ENCODE results near the gene FSTL4. TPM values are rescaled to one million over a fixed set of nuclear protein-coding genes. Genes with fewer than 3 reads are reported as not detected.

Gene FSTL4
- total RNA-seq, 1 experiment from 2014 or later, result not detected

DNA sequence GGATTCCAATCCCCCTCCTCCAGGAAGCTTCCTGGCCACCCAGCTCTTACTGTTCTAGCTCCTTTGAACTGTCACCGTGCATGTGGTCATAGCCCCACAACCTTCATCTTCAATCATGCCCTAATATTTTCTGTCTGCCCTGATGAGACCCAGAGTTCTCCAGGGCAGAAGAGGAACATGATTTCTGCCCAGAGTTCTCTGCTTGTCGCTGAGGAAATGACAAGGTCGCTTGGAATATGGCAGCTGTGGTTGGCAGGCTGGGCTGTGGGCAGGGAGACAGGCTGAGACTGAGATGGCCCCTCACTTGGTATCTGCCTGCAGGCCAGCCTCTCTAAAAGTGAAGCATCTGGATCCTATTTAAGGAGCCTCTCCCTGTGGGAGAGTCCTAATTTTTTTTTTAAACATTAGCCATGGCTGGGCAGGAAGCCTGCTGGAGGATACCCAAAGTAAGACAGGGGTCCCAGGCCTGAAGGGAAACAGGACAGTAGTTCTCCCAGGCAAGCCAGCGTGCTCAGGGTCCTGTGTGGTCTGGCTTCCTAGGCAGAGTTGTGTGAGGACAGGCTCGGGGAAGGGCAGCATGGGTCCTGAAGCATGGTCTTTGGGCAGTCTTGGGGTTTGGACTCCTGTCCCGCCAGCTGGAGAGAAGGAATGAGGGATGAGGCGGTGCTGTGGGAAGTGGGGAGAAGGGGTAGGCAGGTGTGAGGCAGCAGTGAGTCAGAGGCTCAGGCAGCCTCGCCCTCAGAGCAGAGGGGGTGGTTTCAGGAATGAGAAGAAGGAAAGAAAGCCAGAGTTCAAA is 242.1 kb downstream of the FSTL4 start:
- Histone ChIP-seq H2AFZ (ENCODE audit: low read length) (no peak overlapping the region), H3K27ac (ENCODE audit: low read length) (no peak overlapping the region), H3K27me3 (ENCODE audit: low read length) (no peaks in the 10 kb centered on the region), H3K9ac (ENCODE audit: low read length) (no peak overlapping the region), H3K79me2 (ENCODE audit: low read length) (no peaks in the 10 kb centered on the region), H3K4me2 (ENCODE audit: low read depth, low read length, poor library complexity, severe bottlenecking) (no peak overlapping the region), H3K4me3 (ENCODE audit: low read length) (no peak overlapping the region), H3K9me3 (ENCODE audit: low read length) (no peaks in the 10 kb centered on the region), H3K4me1 (ENCODE audit: low read length) (no peaks in the 10 kb centered on the region), H3K36me3 (ENCODE audit: insufficient read depth, low read length) (no peaks in the 10 kb centered on the region), H3K9me2 (replicated peaks; ENCODE audit: insufficient read depth, low read length) (no peaks in the 10 kb centered on the region), H4K20me1 (ENCODE audit: insufficient read depth, low read depth, low read length) (no peaks in the 10 kb centered on the region)
- DNase-seq, result no peak

DNA sequence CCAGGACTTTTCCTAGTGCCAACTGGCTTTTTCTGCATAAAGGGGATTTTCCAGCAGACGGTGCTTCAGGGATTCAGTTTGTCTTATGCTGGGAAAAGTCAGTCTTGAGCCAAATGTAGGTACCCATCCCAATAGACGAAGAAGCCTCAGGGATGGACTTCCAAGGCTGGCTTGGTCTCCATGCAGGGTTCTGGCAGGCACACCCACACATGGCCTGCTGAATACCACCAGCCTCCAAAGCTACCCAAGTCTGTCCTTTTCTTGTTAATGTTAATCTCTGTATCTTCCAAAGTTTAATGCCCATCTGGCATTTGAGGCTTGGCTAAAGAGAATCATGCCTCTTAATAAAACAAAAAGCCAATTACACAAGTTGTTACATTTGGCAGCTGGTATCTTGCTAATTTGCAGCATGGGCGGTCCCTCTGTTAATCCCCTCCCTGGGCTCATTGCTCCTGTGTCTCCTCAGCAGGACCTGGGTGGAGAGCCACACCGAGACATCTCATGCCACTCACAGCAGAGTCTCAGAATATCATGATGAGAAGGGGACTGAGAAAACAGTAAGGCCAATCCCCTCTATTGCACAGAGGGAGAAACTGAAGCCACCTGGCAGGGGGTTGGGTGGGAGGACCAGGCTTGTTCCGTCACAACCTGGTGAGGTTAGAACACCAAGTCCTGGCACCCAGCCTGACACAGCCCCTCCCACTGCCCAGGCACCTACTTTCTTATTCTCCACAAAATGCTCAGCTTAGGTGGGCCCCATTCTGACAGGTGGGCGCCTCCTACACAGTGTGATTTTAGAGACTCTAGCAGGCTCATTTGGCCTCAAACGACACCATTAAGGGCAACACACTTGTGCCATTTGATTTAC is 243.2 kb downstream of the FSTL4 start:
- no peaks in the 10 kb centered on the region for H3K9me2 ChIP-seq (replicated peaks; ENCODE audit: insufficient read depth, low read length)
- H3K27ac ChIP-seq (ENCODE audit: low read length), result no peak overlapping the region
- H4K20me1 ChIP-seq (ENCODE audit: insufficient read depth, low read depth, low read length), result no peaks in the 10 kb centered on the region
- H3K79me2 ChIP-seq (ENCODE audit: low read length), result no peaks in the 10 kb centered on the region
- no peaks in the 10 kb centered on the region for H3K27me3 ChIP-seq (ENCODE audit: low read length)
- no peak overlapping the region for H3K4me2 ChIP-seq (ENCODE audit: low read depth, low read length, poor library complexity, severe bottlenecking)
- no peaks in the 10 kb centered on the region for H3K9me3 ChIP-seq (ENCODE audit: low read length)
- DNase-seq, result no peak
- H3K4me1 ChIP-seq (ENCODE audit: low read length), result no peaks in the 10 kb centered on the region
- H3K9ac ChIP-seq (ENCODE audit: low read length), result no peak overlapping the region
- no peaks in the 10 kb centered on the region for H3K36me3 ChIP-seq (ENCODE audit: insufficient read depth, low read length)
- H3K4me3 ChIP-seq (ENCODE audit: low read length), result no peak overlapping the region
- no peak overlapping the region for H2AFZ ChIP-seq (ENCODE audit: low read length)

DNA sequence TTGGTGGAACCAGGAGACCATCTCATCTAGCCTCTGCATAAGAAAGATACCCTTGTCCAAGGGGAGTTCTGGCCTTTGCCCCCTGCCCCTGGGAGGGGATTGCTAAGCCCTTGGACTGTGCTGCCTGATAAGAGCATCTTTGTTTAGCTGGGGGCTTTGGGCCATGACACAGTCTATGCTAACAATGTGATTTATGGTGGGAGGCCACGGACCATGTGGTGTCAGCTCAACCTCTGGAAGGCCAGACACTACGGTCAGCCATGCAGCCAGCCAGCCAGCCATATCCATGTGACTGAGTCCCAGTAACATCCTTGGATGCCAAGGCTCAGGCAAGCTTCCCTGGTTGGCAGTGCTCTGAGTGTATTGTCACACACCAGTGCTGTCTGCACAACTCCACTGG is 244.4 kb downstream of the FSTL4 start:
- Histone ChIP-seq H3K4me3 (ENCODE audit: low read length) (no peak overlapping the region), H4K20me1 (ENCODE audit: insufficient read depth, low read depth, low read length) (no peaks in the 10 kb centered on the region), H3K4me1 (ENCODE audit: low read length) (no peaks in the 10 kb centered on the region), H3K36me3 (ENCODE audit: insufficient read depth, low read length) (no peaks in the 10 kb centered on the region), H3K27me3 (ENCODE audit: low read length) (no peaks in the 10 kb centered on the region), H3K4me2 (ENCODE audit: low read depth, low read length, poor library complexity, severe bottlenecking) (no peak overlapping the region), H3K9me3 (ENCODE audit: low read length) (no peaks in the 10 kb centered on the region), H3K27ac (ENCODE audit: low read length) (no peak overlapping the region), H3K79me2 (ENCODE audit: low read length) (no peaks in the 10 kb centered on the region), H2AFZ (ENCODE audit: low read length) (no peak overlapping the region), H3K9me2 (replicated peaks; ENCODE audit: insufficient read depth, low read length) (no peaks in the 10 kb centered on the region), H3K9ac (ENCODE audit: low read length) (no peak overlapping the region)
- no peak for DNase-seq

DNA sequence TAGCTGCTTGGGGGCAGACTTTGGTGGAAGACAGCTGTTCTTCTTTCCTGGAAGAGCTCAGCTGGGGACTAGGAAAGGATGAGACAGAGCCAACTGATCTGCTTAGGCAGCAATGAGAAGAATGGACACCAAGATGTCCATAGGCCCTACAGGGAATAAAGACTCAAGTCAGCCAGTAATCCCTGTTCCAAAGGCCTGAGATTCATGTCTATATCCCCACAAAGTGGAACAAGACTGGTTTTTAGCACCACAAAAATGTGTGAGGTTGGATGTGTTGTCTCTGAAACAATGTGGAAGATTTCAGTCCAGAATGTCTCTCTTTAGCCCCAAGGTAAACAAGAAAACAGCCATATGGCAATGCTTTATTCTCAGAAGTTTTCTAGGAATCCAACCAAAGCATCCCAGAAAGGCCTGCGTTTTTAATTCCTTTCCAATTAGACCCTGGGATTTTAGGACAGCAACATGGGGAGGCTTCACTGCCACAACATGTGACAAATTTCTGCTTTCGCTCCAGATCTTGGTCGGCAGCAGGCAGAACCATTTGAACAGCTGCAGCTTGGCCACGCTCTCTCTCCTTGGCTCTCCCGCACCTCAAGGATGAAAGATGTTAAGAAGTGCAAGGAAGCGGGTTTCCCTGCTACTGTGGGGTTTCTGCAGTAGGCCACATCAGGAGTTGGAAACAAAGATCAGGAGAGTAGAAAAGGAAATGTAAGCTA is 245.1 kb downstream of the FSTL4 start:
- H2AFZ ChIP-seq (ENCODE audit: low read length), result no peak overlapping the region
- no peak overlapping the region for H3K27ac ChIP-seq (ENCODE audit: low read length)
- H3K36me3 ChIP-seq (ENCODE audit: insufficient read depth, low read length), result no peaks in the 10 kb centered on the region
- no peaks in the 10 kb centered on the region for H3K79me2 ChIP-seq (ENCODE audit: low read length)
- H3K4me1 ChIP-seq (ENCODE audit: low read length), result no peaks in the 10 kb centered on the region
- no peaks in the 10 kb centered on the region for H4K20me1 ChIP-seq (ENCODE audit: insufficient read depth, low read depth, low read length)
- H3K9ac ChIP-seq (ENCODE audit: low read length), result no peak overlapping the region
- no peaks in the 10 kb centered on the region for H3K27me3 ChIP-seq (ENCODE audit: low read length)
- DNase-seq, result no peak
- H3K9me3 ChIP-seq (ENCODE audit: low read length), result no peaks in the 10 kb centered on the region
- H3K4me3 ChIP-seq (ENCODE audit: low read length), result no peak overlapping the region
- no peaks in the 10 kb centered on the region for H3K9me2 ChIP-seq (replicated peaks; ENCODE audit: insufficient read depth, low read length)
- no peak overlapping the region for H3K4me2 ChIP-seq (ENCODE audit: low read depth, low read length, poor library complexity, severe bottlenecking)

DNA sequence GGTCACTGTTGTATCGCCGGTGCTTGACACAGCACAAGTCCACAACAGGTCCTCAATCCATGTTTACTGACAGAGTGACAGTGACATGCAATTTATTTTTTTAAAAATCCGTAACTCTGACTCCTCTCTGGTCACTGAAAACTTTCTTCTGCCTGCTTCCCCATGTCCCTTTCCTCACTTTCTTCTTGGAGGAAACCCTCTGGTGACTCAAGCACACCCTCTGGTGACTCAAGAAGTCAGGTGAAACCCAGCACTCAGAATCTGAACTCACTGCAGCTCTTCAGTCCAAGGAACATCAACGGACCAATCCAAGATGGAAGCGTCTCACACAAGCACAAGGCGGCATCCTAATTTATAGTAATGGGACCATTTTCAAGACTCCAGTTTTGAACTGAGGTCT is 245.9 kb downstream of the FSTL4 start:
- Histone ChIP-seq H3K4me2 (ENCODE audit: low read depth, low read length, poor library complexity, severe bottlenecking) (no peak overlapping the region), H3K4me1 (ENCODE audit: low read length) (no peaks in the 10 kb centered on the region), H3K9me3 (ENCODE audit: low read length) (no peaks in the 10 kb centered on the region), H3K27ac (ENCODE audit: low read length) (no peak overlapping the region), H3K9ac (ENCODE audit: low read length) (no peak overlapping the region), H2AFZ (ENCODE audit: low read length) (no peak overlapping the region), H3K9me2 (replicated peaks; ENCODE audit: insufficient read depth, low read length) (no peaks in the 10 kb centered on the region), H3K27me3 (ENCODE audit: low read length) (no peaks in the 10 kb centered on the region), H3K4me3 (ENCODE audit: low read length) (no peak overlapping the region), H3K79me2 (ENCODE audit: low read length) (no peaks in the 10 kb centered on the region), H3K36me3 (ENCODE audit: insufficient read depth, low read length) (no peaks in the 10 kb centered on the region), H4K20me1 (ENCODE audit: insufficient read depth, low read depth, low read length) (no peaks in the 10 kb centered on the region)
- DNase-seq, result no peak

DNA sequence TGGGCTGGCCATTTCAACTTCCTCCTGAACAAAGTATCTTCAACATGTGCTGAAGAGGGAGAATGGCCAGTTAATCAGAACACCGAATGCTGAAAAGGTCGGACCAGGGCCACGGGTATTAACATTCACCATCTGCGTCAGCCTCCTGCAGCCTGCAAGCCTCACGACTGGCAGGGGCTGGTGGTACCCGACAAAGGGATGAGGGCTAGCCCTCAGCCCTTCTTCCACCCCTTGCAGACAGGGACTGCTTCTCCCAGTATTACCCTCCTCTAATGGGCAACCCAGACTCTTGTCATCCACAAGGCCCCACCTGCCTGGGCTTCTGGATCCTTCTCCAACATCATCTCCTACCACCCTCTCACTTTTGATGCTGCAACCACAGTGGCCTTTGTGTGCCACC is 246.6 kb downstream of the FSTL4 start:
- DNase-seq, result no peak
- no peak overlapping the region for H3K9ac ChIP-seq (ENCODE audit: low read length)
- no peak overlapping the region for H3K27ac ChIP-seq (ENCODE audit: low read length)
- no peaks in the 10 kb centered on the region for H3K9me2 ChIP-seq (replicated peaks; ENCODE audit: insufficient read depth, low read length)
- no peaks in the 10 kb centered on the region for H3K79me2 ChIP-seq (ENCODE audit: low read length)
- no peak overlapping the region for H2AFZ ChIP-seq (ENCODE audit: low read length)
- no peak overlapping the region for H3K4me3 ChIP-seq (ENCODE audit: low read length)
- no peaks in the 10 kb centered on the region for H4K20me1 ChIP-seq (ENCODE audit: insufficient read depth, low read depth, low read length)
- no peaks in the 10 kb centered on the region for H3K9me3 ChIP-seq (ENCODE audit: low read length)
- H3K27me3 ChIP-seq (ENCODE audit: low read length), result no peaks in the 10 kb centered on the region
- H3K4me1 ChIP-seq (ENCODE audit: low read length), result no peaks in the 10 kb centered on the region
- no peak overlapping the region for H3K4me2 ChIP-seq (ENCODE audit: low read depth, low read length, poor library complexity, severe bottlenecking)
- no peaks in the 10 kb centered on the region for H3K36me3 ChIP-seq (ENCODE audit: insufficient read depth, low read length)

DNA sequence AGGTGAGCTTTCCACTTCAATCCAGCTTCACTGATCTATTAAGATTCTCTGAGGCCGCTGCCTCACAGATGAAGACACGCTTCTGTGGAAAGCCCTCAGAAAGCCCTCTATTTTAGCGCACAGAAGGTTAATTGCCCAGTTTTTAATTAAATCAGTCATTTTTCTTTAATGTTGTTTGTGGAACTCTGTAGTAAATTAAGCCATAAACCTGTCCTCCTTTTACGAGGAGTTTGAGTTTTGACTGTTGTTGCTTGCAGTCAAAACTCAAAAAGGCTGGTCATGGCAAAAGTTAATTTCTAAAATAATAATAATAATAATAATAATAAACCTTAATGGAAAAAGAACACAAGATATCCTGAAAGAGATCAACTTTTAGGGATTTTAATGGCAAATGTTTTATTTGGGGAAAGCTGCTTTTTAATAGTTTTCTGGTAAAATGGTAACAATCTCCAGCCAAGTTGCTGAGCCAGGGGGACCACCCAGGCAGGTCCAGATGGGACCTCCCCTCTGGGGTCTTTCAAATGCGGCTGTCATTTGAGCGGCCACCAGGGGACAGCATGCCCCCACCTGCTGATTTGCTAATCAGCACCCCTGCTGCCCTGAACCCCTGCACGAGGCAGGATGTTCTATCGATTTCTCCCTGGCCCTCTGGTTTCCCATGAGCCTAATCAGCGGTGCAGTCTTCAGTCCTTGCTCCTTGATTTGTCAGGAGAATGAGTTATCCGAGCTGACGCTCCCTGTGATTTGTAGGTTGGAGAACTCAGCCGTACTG is 247.2 kb downstream of the FSTL4 start:
- Histone ChIP-seq H3K9me3 (ENCODE audit: low read length) (no peaks in the 10 kb centered on the region), H3K9me2 (replicated peaks; ENCODE audit: insufficient read depth, low read length) (no peaks in the 10 kb centered on the region), H3K4me1 (ENCODE audit: low read length) (no peaks in the 10 kb centered on the region), H2AFZ (ENCODE audit: low read length) (no peak overlapping the region), H3K9ac (ENCODE audit: low read length) (no peak overlapping the region), H3K4me3 (ENCODE audit: low read length) (no peak overlapping the region), H3K27ac (ENCODE audit: low read length) (no peak overlapping the region), H3K4me2 (ENCODE audit: low read depth, low read length, poor library complexity, severe bottlenecking) (no peak overlapping the region), H3K27me3 (ENCODE audit: low read length) (no peaks in the 10 kb centered on the region), H4K20me1 (ENCODE audit: insufficient read depth, low read depth, low read length) (no peaks in the 10 kb centered on the region), H3K79me2 (ENCODE audit: low read length) (no peaks in the 10 kb centered on the region), H3K36me3 (ENCODE audit: insufficient read depth, low read length) (no peaks in the 10 kb centered on the region)
- DNase-seq, result no peak

Measured in Karpas-422 (cell line).